GM19035 (cell line): ENCODE data around the gene RER1.

Experiments used
- ATAC-seq: cut with Tn5 transposase; IDR thresholded peaks from one replicate; pipeline ENCODE4 v1.9.1; 2021; ENCODE audit not compliant: unreplicated experiment

The RER1 gene

GRCh38 chr1:2375923-2376260, 15.7 kb upstream of the RER1 start:
- no peak for ATAC-seq

DNA sequence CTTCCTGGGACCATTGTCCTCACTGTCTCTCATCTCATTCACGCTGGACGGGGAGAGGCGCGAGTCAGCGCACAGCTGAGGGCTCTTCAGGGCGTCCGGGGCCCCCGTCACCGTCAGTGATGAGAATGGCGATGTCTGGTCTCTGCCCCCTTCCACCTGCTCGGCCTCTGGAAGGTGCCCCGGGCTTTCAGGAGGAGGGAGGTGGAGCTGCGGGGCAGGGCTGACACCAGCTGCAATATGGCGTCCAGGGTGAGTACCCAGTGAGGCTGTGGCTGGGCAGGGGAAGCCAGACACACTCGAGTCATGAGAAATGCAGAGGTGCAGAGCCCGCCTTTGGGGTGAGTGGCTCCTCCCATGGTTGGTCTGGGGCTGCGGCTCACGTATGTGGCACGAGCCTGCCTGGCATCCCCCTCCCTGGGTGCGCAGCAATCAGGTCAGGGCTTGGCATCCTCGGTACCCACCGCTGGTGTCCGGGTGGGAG, 15.3 kb upstream of the RER1 start:
- ATAC-seq, result no peak

DNA sequence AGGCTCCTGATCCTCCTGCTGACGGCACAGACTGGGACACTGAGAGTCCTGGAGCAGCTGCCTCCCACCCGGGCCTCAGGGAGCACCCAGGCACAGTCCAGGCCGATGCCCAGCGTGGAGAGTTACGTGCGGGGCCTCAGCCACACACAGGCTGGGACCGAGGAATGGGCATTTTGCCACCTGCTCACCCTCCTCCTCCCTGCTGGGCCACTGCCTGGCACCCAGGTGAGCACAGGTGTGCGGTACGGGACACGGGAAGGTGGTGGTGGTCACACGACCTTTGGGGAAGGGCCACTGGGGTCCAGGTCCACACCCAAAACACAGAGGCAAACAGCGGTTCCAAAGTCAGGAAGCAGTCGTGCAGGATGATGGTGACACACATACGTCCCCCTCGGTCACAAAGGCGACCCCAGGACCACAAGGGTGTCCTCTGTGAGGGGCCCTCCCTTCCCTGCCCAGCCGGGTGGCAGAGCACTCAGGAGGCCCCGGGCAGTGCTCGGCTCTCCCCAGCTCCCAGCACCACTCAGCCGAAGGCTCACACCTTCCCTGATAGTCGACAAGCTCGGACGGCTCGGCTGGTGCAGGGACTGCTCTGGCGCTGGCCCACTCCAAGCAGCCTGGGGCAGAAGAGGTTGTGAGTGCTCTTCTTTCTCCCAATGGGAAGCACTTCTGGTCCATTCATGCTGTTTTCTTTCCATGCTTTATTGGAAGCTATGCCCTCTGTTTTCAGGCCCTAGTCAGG, 14.5 kb upstream of the RER1 start:
- ATAC-seq, result no peak

DNA sequence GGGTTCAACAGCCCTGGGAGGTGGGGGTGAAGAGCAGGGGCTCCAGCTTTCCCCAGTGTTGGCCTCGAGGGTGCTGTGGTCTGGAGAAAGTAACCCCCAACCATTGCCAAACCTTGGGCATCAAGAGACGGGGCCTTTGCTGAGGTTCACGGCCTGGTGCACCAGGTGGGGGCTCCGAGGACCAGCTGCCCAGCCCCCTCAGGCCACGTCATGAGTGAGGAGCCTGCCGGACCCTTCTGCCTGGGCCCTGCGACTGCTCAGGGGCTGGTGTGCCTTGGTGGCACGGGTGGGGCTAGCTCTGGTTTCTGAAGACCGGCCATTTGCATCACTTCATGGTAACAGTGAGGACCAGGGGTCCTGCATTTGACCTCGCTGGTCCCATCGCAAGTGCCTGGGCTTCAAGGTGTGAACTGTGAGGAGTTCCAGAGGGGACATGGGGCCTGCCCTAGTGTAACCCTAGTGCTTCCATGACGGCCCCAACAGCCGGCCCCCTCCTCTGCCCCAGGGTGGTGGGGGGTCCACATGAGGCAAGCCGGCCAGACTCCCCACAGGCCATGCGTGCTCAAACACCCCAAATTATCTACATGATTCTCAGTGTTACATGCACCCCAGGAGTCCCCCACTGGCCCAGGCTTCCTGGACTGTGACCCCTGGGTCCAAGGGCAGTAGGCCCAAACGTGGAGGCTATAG, 13.7 kb upstream of the RER1 start:
- no peak for ATAC-seq

GRCh38 chr1:2378441-2378851, 13.2 kb upstream of the RER1 start:
- no peak for ATAC-seq

GRCh38 chr1:2378956-2379732, 12.5 kb upstream of the RER1 start:
- no peak for ATAC-seq

DNA sequence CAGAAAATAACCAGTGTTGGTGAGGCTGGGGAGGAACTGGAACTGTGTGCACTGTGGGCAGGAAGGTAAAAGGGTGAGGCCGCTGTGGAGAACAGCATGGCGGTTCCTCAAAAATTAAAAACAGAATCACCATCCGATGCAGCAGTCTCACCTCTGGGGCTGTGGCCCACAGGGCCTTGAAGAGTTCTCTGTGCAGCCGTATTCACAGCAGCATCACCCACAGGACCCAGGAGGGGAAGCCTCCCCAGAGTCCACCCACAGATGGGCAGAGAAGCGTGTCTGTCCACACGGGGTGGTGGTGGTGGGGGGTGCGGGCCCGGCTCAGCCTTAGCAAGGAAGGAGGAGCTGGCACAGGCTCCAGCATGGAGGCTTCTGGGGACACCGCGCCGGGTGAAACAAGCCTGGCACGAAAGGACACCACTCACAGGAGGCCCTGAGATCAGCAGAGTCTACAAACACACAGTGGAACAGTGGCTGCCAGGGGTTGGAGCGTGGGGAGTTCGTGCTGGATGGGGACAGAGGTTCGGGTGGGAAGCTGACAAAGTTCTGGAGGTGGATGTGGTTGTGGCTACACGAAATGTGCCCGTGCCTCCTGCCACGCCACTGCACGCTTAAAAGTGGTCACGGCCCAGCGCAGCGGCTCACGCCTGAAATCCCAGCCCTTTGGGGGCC, 11.8 kb upstream of the RER1 start:
- ATAC-seq, result no peak

DNA sequence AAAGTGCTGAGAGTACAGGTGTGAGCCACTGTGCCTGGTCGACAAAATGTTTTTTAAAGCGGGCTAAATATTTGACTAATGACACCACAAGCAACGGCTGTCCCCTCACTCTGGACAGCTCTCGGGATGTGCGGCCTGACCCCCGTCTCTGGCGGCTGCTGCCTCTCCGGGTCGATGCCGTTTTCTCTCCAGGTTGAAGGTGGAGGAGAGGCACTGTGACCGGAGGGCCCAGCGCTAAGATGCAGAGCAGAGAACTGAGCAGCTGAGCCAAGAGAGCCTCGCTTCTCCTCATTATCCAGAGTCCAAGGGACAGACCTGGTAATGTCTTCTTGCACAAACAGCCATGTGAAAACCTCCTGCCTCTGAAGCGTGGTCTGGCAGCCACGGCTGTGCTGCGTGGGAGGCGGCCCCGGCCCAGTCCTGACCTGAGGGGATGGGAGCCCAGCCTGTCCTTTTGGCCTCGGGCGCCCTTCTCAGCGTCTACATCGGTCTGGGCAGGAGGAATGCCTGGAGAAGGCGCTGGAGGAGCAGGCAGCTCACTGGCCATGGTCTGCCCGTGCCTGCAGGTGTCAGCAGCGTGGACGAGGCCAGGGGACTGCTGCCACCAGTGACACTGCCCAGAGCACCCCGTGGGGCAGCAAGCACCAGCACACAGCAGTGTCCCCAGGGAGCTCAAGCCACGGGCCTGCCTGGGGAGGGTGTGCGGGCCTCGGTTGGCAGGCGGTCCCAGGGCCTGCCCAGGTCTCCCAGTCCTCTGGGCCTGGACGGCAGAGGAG, 10.6 kb upstream of the RER1 start:
- no peak for ATAC-seq

- ATAC-seq, result no peak
Observed at GRCh38 chr1:2381741-2382620, 9.7 kb upstream of the RER1 start.

DNA sequence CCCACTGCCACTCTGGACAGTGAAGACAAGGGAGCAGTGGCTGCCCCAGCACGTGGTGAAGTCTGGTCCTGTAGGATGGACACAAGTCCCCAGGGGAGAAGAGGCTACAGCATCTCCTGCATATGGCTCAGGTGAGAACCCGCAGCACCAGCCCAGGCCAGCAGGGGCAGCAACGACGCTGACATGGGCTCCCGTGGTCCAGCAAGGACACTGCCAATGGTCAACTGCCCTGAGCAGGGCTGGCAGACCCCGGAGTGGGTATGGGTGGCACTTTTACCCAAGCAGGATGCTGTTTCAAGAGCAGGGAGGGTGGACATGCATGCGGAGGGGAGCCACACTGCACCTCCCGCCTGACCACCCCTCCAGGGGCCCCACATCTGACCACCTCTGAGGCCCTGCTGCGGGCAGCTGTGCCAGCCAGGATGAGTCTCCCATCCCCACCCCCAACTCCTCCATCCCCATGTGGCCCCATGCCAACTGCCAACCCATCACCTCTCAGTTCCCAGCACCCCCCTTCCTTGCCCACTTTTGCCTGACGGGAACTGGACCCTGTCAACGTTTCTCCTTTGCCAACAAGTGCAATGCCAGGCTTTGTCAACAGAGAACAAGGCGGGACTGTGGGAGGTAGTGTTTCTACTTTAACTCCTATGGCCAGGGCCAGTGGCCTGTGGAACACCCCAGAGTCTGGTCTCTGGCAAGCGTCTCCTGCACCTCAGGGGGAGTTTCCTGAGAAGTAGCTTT, 8.8 kb upstream of the RER1 start:
- no peak for ATAC-seq

GRCh38 chr1:2383576-2383975, 8.1 kb upstream of the RER1 start:
- no peak for ATAC-seq

GRCh38 chr1:2384130-2384860, 7.3 kb upstream of the RER1 start:
- no peak for ATAC-seq

DNA sequence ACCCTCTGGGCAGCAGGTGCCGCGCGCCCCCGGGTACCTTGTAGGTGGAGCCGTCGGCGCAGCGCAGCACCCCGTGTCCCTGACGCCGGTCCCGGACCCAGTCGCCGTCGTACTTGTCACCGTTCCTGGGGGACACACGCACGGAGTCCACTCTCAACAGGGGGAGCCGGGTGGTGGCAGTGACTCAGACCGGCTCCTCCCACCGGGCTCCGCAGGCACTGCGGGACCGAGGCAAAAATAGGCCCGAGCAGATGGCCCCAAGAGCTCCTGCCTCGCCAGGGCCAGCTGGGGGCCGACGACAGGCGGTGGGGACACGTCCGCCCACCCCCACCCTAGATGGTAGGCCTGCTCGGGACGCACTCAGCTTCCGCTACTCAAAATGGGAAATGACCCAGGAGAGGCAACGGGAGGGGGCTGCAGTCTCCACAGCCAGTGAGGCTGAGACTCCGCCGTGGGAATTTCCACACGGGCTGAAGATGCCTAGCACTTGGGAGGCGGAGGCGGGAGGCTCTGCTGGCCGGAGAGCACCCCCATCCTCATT, 6.6 kb upstream of the RER1 start:
- no peak for ATAC-seq

- no peak for ATAC-seq
Observed at GRCh38 chr1:2385606-2386280, 5.9 kb upstream of the RER1 start.

- ATAC-seq, result no peak
Observed at GRCh38 chr1:2386636-2387611, 4.7 kb upstream of the RER1 start.
